GM12892 (cell line): ENCODE measurements around the gene KANK4.
"Not testable (repeated sequence)": the region's sequence is repeated elsewhere in the genome, so short reads cannot be mapped to it uniquely, and the experiment has no call there.

Experiments
- DNase-seq: peaks from one replicate; pipeline ENCODE4 v3.0.0; 2011; ENCODE audit not compliant: insufficient read length
- FAIRE-seq: peaks from 2 replicates; lab custom pipeline; 2011; peaks lifted over from hg19 to GRCh38; lab: Jason Lieb, UNC
- POLR2A ChIP-seq: IDR thresholded peaks from 2 replicates; pipeline ENCODE4 v1.6.1; 2011; ENCODE audit warnings: low read depth, low read length, control low read depth
- POLR2AphosphoS5 ChIP-seq: IDR thresholded peaks from 2 replicates; pipeline ENCODE4 v1.6.1; 2011; ENCODE audit warnings: low read depth, low read length, control low read depth
- TAF1 ChIP-seq: IDR thresholded peaks from 2 replicates; pipeline ENCODE4 v1.6.1; 2011; ENCODE audit warnings: low read depth, mild to moderate bottlenecking, control low read depth, low read length, borderline replicate concordance

Gene KANK4

DNA sequence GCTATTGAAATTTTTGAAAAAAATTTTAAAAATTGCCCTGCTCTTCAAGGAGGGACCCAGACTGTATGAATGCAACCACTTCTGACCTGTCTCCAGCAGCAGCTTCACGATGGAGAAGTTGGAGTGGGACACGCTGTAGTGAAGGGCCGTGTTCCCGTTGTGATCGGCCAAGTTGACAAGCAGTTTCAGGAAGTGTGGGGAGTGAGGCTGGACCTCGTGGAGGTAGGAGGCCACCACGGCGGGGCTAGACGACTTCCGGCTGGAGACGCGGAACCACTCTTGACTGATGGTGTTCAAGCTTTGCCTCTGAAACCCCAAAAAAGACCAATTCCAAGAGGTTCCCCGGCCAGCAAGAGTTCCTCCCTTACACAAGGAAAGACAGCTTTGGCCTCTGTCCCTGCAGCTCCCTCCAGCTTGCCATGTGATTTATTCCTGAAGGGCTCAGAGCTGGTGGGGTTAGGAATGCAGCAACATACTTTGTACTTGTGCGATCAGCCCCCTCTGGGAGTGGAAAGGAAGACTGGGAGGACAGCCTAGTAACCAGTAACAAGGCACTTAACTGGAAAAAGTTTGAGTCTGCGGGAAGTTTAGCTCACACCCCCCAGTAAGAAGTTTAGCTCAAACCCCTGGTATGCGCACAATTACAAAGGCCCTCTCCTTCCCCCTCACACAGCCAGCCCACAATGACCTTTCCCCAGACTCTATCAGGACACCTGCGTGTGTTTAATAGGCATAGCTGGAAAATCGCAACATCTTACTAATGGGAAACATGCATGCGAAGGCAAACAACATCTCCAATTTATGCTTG lies 56.0 kb downstream of the KANK4 start:
- DNase-seq = no peak
- TF ChIP-seq POLR2AphosphoS5 = no peak
- no peak for TF ChIP-seq POLR2A
- no peak for FAIRE-seq

DNA sequence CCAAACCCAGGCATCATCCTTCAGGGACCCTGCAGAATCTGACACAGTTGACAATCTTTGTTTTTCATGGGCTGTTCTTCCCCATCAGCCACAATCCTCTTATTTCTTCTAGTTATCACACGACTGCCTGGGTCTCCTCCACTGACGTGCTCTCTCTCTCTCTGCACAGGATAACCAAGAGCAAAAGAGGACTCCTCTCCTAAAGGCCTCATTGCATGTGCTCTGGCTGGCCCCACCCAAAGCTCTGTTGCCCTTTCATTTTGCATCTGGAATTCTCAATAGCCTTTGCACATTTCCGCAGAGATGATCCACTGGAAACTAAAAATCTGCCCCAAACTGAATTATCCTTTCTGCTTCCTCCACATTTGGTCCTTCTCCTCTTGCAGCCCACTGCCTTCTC lies 58.5 kb downstream of the KANK4 start:
- FAIRE-seq = no peak
- TF ChIP-seq POLR2AphosphoS5 (no peak), TAF1 (no peak), POLR2A (no peak)
- no peak for DNase-seq

DNA sequence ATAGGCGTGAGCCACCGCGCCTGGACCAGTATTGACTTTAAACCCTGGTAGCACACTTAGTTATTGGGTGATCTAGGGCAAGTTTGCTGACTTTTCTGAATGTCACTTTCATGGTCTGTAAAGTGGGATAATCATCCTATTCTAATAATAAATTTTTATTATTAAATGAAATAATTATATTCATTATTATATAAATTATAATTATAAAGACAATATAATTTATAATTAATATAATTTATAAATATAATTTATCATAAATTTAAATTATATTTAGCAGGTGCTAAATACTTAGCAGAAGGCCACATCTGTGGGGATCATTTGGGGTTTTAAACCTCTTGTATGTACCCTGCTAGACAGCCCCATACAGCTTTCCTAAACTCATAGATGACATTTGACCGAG lies 59.7 kb downstream of the KANK4 start:
- DNase-seq (no peak), FAIRE-seq (no peak)
- no peak for TF ChIP-seq POLR2A
- no peak for TF ChIP-seq TAF1
- TF ChIP-seq POLR2AphosphoS5 = no peak

GRCh38 chr1:62250126-62250726 lies 69.0 kb downstream of the KANK4 start:
- DNase-seq = no peak
- FAIRE-seq = no peak
- TF ChIP-seq TAF1 (no peak), POLR2A (no peak), POLR2AphosphoS5 (no peak)

DNA sequence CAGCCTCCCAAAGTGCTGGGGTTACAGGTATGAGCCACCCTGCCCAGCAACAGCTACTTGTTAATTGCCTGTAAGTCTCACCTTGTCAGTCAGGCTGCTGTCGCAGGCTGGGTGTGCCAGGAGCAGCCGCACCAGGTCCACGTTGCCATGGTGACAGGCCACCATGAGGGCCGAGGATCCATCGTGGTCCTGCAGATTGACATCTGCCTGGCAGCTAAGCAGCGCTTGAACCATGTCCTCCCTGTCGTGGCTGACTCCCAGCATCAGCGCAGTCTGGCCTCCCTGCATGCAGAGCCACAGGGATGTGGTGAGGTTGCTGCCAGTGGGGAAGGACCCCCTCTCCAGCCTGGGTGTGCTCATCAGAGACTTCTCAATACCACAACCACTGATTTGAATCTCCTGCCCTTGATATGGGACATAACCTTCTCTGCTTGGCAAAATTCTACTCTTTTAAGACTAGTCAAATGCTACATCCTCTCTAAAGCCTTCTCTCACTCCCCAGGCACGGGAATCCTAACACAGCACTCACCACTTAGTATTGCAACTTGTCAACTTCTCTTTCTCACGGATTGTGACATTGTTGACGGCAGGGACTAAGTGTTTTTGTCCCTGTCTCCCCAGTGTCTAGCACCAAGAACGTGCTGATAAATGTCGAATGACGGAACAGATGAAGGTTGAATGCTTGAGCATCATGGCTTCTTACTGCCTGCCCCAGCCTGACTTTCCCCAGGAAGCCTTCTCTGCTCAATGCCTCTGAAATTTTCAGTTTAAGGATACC lies 71.7 kb downstream of the KANK4 start:
- TF ChIP-seq TAF1 (no peak), POLR2AphosphoS5 (no peak), POLR2A (no peak)
- DNase-seq (no peak), FAIRE-seq (no peak)

- FAIRE-seq (no peak), DNase-seq (no peak)
- no peak for TF ChIP-seq TAF1
- TF ChIP-seq POLR2A = no peak
- TF ChIP-seq POLR2AphosphoS5 = no peak
These were observed 74.0 kb downstream of the KANK4 start for GRCh38 chr1:62245201-62245600.

DNA sequence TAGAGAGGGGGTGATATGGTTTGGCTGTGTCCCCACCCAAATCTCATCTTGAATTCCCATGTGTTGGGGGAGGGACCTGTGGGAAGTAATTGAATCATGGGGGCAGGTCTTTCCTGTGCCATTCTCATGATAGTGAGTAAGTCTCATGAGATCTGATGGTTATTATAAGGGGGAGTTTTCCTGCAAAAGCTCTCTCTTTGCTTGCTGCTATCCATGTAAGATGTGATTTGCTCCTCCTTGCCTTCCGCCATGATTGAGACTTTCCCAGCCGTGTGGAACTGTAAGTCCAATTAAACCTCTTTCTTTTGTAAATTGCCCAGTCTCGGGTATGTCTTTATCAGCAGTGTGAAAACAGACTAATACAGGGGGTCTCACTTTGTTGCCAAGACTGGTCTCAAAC lies 74.9 kb downstream of the KANK4 start:
- not testable (repeated sequence) for FAIRE-seq, DNase-seq

DNA sequence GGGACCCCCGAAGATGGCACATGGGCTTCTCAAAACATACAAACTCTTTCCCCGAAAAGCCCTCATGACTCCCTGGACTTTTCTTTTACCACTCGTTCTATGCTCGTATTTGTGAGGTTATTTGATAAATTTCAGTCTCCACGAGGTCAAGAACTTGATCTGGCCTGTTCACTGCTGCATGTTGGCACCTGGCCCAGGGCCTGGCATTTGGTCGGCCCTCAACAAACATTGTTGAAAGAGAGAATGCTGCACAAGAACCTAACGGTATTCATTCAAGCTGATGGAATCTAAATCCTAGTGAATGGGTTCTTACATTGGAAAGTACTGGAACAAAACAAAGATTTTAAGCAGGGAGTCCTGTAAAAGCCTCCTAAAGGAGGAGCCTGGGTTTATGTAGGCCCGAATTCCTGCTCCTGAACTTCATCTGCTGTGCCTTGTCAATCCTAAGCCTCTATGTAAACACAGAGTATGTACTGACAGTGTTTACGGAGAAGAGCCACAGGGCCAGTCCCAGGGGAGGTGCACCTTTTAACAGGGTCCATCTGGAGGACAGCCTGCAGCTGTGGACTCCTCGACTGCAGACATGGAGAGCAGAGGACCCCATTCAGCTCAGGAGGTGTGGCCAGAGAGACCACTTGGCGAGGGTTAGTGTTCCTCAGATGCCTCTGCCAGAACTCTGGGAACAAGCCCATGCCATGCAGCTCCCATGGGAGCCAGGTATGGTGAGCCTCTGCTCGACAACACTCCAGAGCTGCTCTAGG lies 77.7 kb downstream of the KANK4 start:
- no peak for FAIRE-seq
- DNase-seq = no peak
- no peak for TF ChIP-seq TAF1
- TF ChIP-seq POLR2A = no peak
- no peak for TF ChIP-seq POLR2AphosphoS5

GRCh38 chr1:62240651-62241370 lies 78.4 kb downstream of the KANK4 start:
- TF ChIP-seq TAF1 = no peak
- TF ChIP-seq POLR2AphosphoS5 = no peak
- TF ChIP-seq POLR2A = no peak
- DNase-seq (no peak), FAIRE-seq (no peak)

GRCh38 chr1:62239652-62240403 lies 79.4 kb downstream of the KANK4 start:
- DNase-seq = not testable (repeated sequence)

GRCh38 chr1:62238507-62238906 lies 80.7 kb downstream of the KANK4 start:
- no peak for FAIRE-seq
- TF ChIP-seq POLR2A = no peak
- TF ChIP-seq POLR2AphosphoS5 = no peak
- TF ChIP-seq TAF1 = no peak
- DNase-seq = no peak

More at GRCh38 chr1:62239652-62240403, 79.4 kb downstream of the KANK4 start:
- not testable (repeated sequence) for FAIRE-seq
